ELF-1 (cell line): Measurements from ENCODE around the gene RAD51AP1.

ENCODE experiments used
- DNase-seq: peaks from one replicate; pipeline ENCODE4 v3.0.0-alpha.2; 2016; ENCODE audit warnings: low read depth, low spot score

Gene RAD51AP1

GRCh38 chr12:4545195-4545594 lies 6.5 kb downstream of the RAD51AP1 start:
- DNase-seq = no peak

GRCh38 chr12:4552191-4552590 lies 13.5 kb downstream of the RAD51AP1 start:
- DNase-seq = no peak

DNA sequence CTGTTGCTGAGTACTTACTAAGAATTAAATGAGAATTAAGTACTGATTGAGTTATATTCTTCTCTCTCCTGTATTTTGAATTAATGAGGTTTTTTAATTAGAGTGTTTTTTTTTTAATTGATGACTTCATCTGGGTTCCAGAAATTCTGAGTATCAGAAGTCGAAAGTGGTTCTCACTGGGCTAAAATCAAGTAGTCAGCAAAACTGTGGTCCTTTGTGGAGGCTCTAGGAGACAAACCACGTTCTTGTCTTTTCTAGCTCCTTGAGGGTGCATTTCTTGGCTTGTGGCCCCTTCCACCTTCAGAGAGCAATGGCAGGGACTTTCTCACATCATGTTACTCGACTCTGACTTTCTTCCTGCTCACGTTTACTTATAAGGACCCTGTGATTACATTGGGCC lies 15.3 kb downstream of the RAD51AP1 start:
- DNase-seq = no peak

DNA sequence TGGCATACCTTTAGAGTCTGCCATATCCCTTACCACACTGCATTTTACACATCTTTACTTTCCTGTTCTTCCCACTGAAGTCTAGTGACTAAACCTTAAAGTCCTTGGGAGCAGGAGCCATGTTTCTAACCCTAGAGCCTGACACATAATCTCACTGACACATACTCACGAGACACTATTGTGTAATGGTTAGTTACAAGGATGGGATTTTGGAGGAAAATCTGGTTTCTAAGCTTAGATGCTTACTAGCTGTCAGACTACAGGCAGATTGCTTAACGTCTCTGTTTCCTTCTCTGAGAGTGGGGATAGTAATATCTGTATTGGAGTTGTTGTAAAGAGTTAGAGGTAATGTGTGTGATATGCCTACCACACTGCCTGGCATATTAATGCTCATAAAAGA lies 17.1 kb downstream of the RAD51AP1 start:
- DNase-seq = no peak

- no peak for DNase-seq
These were observed 18.2 kb downstream of the RAD51AP1 start for GRCh38 chr12:4556735-4557530.

DNA sequence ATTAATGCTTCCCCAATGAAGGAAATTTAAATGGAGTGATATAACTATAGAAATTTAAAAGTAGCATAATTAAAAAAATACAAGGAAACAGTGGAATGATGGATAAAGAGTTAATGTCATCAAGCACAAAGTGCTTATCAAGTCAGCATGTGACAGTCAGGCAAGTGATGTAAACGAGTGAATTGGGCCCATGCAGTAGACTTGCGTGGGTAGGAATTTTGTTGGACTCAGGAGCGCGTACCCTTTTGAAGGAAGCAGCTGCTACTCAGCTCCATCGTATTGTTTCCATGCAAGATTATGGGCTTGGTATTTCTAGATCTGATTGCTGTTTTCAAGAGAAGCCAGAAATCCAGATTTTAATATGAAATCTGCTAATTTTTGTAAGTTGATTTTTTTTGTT lies 18.9 kb downstream of the RAD51AP1 start:
- DNase-seq = no peak

GRCh38 chr12:4558171-4558570 lies 19.5 kb downstream of the RAD51AP1 start:
- no peak for DNase-seq

- peak; percentile 98 for DNase-seq
These were observed 23.5 kb downstream of the RAD51AP1 start, which contains the start of gene DYRK4 for GRCh38 chr12:4562034-4562657. DYRK4 (plus strand) TSS chr12:4562208; CDS start chr12:4562246, 38 bp downstream.

GRCh38 chr12:4563336-4563735 lies 24.6 kb downstream of the RAD51AP1 start:
- DNase-seq = no peak

DNA sequence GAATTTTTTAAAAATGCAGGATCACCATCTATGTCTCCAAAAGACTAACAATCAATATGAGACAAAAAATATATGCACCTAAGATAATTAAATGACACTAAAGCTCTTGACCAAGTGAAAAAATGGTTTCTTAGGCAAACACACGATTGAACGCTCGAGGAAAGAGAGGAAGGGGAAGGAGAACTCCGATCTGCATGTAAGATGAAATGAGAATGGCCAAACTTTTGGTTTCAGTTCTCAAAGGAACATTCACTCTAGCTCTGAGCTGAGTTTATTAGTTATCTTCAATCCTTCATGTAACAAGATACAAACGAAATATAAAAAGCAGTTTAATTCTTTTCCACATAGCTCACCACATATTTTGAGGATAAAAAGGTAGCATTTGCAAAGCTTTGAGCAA lies 26.1 kb downstream of the RAD51AP1 start:
- DNase-seq = no peak

- DNase-seq = no peak
These were observed 27.8 kb downstream of the RAD51AP1 start for GRCh38 chr12:4566474-4566873.

DNA sequence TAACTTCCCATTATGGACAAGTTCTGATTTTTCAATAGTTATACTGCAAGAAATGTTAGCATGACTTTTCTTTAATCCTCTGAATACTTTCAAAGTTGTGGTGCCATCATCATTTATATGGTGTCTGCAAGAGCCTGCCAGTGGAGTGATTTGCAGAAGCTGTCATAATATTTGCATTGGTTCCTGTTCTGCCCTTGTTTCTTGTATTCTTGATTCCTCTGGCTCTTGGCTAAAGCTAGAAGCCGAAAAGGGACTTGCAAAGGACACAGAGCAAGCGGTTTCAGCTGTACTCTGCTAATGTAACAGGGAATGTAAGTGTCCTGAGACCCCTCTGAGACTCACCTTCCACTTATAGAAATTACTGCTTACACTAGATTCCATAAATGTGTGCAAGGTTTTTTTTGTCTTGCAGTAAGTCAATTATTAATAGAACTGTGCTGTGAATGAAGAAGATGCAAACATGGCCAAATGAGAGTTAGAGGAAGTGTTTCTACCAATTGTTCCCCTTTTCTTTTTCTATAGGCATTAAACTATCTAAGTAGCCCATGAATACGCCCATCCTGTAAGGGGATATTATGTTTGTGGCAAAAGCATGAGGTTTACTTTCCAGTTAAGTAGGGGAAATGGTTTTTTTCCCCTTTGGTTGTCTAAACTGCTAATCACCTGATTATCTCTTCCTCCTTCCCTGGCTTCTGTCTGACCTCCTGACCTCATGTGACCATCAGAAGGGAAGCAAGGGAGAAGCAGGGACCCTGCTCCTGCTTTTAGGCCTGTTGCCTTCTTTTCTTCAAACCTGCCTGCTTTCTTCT lies 28.6 kb downstream of the RAD51AP1 start:
- no peak for DNase-seq

DNA sequence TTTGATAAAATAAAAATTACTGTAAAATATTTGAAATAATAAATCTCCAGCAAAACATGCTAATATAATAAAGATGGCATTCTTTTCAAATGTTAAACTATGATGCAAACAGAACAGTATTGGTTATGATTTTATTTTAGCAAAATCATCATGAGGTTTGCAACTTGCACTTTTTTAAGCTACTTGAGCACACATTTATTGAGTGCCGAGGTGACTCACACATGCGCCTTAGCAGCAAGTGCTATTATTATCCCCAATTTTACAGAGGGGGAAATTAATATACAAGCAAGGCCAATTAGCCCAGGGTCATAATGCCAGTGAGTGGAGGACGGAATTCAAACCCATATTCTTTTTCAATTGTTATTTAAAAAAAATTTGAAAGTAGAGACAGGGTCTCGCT lies 30.6 kb downstream of the RAD51AP1 start:
- DNase-seq = no peak

DNA sequence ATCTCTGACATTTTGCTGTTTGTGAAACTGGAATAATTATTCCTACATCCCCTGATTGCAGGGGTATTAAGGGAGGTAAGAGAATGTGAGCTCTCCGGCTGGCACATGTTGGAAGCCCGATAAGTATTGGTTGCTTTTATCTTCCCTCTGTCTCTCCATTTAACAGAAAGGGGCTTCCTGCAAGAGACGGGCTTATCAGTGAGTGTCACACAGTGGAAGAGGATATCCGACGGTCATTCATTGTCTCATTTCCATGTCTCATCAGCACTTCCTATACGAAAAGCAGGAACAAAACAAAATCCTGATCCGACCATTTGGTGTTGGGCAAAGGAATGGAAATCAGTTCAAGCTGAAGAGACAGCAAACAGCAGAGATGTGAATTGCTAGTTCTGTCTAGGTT lies 34.0 kb downstream of the RAD51AP1 start:
- DNase-seq = no peak

DNA sequence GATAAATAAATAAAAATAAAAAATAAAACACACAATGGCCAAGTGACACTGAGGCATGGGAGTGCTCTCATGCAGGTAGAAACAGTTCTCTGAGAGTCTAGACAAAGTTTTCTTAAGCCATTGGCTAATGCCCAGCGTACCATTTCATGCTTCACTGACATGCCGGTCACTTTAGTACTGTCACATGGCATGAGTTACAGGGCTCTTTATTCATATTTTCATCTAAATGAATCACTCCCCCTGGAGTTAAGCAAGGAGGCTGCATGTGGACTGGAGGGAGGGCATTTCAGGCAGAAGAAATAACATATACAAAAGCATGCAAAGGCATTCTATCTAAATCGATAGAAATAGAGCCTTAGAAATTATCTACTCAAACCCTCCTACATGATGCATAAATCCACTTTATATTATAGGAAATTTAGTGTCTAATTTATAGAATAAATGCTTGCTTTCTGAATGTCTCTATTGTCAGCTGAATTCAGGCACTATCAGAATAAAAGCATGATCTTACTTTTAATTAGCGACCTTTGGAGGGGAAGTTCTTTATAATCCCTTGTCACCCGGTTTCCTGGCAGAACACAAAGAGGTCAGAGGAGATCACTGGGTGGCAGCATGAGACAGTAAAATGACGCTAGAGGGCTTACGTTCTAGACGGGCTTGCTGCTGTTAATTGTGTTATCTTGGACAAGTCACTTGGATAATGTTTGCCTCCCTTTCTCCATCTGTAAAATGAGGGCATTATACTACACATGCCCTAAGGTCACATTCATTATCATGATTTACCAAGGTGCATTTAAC lies 40.8 kb downstream of the RAD51AP1 start:
- DNase-seq = no peak

DNA sequence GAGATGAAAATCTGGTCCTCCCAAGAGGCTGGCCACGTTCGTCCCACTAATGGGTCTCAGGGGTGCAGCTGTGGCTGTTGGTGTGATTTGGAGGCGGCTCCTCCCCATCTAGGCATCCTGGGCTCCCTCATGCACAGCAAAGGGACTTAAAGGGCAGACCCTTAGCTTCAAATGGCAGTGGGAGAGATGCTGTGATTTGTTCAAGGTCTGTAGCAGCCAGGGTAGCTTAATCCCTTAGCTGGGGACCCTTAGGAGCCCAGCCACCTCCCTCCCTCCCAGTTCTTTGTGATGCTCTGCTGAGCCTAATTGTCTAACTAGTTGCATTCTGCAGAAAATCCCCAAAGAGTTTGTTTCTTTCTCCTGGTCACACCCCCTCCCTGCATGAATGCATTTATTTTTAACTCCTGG lies 41.6 kb downstream of the RAD51AP1 start:
- DNase-seq = no peak

DNA sequence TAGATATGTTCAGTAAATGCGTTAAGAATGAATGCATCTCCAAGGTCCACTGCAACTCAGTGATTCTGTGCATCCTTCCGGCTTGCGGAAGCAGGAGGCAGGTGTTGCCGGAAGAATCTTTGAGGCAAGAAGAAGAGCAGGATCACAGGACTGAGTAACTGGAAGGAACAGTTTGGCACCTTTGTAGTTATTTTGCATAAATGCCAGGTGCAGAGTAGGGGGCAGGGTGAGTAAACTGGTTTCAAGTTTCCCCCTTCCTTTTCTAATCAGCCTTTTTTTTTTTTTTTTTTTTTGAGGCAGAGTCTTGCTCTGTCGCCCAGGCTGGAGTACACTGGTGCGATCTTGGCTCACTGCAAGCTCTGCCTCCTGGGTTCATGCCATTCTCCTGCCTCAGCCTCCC lies 45.6 kb downstream of the RAD51AP1 start:
- DNase-seq = no peak

GRCh38 chr12:4584896-4585295 lies 46.2 kb downstream of the RAD51AP1 start:
- DNase-seq = no peak

- no peak for DNase-seq
These were observed 47.8 kb downstream of the RAD51AP1 start for GRCh38 chr12:4586500-4586899.

DNA sequence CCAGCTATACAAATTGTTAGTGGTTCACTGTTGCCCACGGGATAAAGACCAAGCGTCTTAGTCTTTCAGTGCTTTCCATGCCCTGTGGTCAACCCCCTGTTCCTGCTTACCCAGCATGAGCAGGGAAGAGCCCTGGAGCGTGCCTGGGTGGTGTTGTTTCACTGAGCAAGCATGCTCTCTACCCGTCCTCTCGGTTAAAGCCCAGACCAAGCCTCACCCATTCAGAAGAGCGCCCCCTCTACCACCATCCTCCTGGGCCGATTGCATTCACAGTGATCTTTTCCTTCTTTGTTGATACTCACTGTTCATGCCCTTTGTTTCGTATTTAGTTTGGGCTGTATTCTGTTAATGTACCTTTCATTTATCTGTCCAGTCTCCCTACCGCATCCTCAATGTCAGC lies 48.4 kb downstream of the RAD51AP1 start:
- DNase-seq = no peak

DNA sequence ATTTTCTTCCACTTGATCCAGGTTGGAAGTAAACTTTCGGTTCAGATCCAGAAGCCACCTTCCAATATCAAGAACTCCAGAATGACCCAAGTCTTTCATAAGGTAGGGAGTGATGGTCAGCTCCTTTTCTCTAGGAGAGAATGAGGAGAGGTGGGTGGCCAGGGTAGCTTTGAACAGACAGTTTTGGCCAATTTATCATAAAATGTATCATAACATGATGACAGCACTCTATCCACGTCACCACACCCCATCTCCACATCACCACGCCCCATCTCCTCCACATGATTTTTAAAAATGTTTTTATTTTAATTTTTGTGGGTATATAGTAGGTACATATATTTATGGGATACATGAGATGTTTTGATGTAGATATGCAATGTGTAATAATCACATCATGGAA lies 50.2 kb downstream of the RAD51AP1 start:
- DNase-seq = no peak

DNA sequence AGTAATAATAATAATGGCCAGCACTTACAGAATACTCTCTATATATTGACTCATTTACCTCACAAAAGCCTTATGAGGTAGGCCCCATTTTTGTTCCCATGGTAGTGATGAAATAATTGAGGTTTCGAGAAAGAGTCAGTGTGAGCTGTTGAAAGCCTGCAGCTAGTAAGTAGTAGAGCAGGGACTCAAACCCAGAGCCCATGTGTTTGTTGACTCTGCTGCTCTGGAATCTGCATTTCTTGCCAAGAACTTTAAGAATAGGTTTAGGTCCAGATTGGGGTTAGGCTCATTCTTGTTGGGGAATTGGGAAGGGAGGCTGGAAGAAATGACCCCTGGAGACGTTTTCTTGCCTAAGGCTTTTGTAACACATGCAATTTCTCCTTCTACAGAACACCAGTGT lies 51.3 kb downstream of the RAD51AP1 start:
- no peak for DNase-seq
